Central memory CD4-positive, alpha-beta T cell (primary cell): ENCODE results near the gene MYO1E.

Experiments used
- DNase-seq: peaks from one replicate; pipeline ENCODE4 v3.0.0; 2022

MYO1E gene

DNA sequence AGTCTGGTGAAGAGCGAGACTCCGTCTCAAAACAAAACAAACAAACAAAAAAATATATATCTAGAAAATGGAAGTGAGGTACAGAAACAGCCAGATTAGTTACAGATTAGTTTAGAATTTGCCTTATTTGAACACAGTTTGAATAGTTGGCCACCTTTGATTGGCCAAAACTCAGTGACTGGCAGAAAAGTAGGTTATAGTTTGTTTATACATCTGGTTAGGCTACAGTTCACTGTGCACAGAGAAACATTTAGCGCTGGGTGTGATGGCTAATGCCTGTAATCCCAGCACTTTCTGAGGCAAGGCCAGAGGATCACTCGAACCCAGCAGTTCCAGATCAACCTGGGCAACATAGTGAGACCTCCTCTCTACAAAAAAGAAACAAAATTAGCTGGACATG is 114.4 kb downstream of the MYO1E start:
- no peak for DNase-seq

DNA sequence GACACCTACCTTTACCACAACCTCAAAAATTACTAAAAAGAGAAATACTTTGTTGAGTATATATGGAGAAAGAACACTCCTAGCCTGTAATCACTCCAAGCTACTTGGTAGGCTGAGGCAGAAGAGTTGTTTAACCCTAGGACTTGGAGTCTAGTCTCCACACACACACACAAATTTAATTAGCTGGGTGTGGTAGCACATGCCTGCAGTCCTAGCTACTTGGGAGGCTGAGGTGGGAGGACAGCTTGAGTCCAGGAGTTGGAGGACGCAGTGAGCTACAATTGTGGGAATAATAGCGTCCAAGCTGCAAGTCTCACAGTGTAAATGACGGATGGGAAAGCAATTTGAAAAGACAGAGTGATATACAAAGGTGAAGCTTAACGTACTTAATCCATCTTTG is 115.5 kb downstream of the MYO1E start:
- no peak for DNase-seq

GRCh38 chr15:59256482-59256881 is 116.2 kb downstream of the MYO1E start:
- DNase-seq, result no peak

DNA sequence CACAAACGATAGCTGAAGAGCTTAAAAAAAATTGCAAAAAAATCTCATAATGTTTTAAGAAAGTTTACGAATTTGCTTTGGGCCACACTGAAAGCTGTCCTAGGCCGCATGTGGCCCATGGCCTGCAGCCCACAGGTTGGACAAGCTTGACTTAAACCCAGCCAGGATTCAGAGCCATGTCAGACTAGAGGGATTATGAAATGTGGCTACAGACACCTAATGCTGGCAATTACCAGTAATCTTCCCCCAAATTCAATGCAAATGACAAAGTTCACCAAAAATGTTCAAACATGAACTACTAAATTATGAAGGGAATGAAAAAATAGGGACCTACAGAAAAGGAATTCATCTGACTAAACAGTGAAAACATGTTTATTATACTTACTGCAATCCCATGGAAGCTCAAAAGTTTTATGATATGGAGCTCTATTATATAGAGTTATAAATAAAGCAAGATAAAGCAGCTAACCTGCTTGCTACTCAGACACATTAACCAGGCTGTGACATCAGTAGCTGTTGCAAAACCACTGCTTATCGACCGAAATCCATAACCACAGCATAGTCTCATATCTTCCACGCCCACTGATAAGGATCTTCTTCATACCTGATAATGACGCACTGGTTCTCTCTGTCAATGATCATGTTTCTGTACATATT is 116.9 kb downstream of the MYO1E start:
- peak; percentile 53 for DNase-seq

DNA sequence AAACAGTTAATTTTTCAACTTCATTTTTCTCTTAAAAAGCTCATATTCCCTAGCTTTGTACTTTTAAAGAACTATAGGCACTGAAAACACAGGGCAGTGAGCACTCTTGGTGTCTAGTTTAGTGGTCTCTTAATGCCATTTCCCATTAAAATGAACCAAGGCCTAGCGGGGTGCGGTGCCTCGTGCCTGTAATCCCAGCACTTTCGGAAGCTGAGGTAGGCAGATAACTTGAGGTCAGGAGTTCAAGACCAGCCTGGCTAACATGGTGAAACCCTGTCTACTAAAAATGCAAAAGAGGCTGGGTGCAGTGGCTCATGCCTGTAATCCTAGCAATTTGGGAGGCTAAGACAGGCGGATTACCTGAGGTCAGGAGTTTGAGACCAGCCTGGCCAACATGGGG is 120.5 kb downstream of the MYO1E start:
- DNase-seq, result no peak

- no peak for DNase-seq
These were observed 121.4 kb downstream of the MYO1E start for GRCh38 chr15:59251001-59251845.

- DNase-seq, result no peak
These were observed 122.4 kb downstream of the MYO1E start for GRCh38 chr15:59250249-59250648.

- DNase-seq, result no peak
These were observed 122.9 kb downstream of the MYO1E start for GRCh38 chr15:59249816-59250215.

DNA sequence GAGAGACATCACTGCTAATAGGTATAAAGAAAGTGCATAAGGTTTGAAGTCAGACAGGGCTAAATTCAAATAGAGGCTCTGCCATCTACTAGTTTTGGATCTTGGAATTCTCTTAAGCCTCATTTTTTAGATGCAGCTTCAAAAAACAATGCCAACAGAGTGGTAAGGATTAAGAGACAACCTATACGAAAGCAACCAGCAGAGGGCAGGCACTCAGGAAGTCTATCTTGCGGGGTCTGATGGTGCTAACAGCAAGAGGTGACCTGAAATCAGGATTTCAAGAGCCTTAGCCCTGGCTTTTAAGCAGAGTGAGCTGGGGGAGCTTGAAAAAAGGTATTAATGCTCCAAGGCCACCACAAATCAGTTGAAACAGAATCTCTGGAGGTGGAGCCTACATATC is 125.3 kb downstream of the MYO1E start:
- DNase-seq, result peak; percentile 9

DNA sequence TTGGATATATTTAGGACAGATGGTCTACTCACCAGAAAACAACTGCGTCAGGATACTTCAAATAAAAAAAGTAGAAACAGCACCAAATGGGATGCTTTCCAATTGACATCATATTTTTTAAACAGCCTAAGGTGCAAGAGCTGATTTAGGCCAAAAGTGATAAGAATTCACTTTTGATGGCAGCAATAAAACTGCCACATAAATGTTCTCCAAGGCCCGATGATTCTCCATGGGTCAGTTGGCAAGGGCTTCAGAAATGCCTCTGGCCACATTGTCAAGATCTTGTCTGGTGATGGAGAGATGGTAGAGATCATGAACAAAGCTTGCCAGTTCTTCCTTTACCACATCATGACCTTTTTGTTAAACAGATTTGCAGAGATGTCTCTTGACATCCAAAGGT is 127.1 kb downstream of the MYO1E start:
- DNase-seq, result no peak

- no peak for DNase-seq
These were observed 128.3 kb downstream of the MYO1E start for GRCh38 chr15:59244337-59244736.

DNA sequence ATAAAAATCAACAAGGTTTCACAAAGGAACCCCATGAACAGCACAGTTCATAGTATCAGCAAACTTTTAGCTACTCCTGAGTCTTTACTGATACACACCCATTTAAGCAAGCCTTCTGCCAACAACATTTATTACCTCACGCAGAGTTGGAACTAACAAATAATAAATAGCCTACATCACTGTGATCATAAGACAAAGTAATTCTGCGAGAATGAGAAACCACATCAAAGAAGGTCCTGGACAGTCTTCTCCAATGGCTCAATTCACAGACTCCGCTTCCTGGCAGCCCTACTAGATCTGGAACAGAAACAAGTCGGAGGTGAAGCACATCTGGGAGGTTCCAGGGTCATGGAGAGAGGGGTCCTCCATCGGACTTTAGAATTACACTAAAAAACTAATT is 129.0 kb downstream of the MYO1E start:
- no peak for DNase-seq

DNA sequence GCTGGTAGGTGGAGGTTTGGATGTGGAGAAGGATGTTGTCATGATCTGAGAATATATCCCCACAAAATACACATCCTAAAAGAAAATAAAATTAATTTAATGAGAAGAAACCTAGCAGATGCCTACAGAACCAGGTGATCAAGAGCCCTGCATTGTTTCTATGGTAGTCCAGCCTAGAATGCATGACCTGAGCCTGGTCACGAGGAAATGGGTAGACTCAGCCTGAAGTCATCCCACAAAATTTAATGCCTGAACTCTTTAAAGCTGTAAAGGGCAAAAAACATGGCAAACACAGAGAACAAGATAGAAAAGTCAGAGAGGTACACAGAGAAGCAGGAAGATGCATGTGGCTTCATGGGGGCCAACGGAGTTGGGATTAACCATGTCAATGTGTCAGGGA is 130.0 kb downstream of the MYO1E start:
- DNase-seq, result no peak

DNA sequence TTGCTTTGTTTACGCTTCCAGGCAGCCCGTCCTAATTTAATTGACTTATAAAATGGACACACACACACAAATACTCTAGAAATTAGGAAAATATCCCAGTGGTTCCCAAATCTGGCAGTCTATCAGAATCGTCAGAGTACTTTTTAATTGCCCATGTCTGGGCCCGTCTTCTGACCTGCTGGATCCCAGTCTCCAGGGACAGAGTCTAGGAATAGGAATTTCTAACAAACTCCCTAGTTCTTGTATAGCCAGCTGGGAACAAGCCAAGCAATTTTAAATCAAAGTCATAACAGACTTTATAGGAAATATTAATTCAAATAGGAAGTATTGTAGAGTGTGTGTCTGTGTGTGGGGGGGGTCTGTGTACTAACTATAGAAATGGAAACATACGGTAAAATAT is 132.6 kb downstream of the MYO1E start:
- DNase-seq, result no peak

- no peak for DNase-seq
These were observed 134.7 kb downstream of the MYO1E start for GRCh38 chr15:59237924-59238331.

DNA sequence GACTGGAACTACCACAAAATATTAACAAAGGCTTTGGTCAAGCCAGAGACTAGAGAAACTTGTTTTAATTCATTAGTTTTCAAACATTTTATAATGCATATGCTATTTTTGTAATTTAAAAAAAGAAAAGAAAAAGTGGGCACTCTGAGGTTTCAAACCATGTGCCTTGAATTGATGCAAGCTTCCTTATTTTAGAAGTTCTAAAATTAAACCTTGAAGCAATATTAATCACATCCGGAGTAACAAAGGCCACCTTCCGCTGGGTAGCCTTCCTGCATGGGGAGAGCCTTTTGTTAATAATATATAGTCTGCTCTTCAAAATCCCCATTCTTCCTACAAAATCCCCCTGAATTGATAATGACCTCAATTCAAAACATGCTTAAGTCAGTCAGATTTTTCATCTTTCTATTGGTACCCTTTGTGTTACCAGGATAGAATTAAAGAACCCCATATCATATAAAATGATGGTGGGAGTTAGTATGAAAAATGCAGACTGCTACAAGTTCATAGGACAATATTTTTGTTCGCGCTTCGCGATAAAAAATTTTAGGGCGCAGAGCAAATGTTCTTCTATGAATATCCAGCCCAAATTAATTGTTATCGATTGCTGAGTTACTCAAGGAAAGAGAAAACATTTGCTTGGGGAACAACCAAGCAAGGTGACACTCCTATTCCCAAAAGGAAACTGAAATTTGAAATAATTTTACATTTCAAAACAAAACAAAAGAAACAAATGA is 135.4 kb downstream of the MYO1E start:
- no peak for DNase-seq

- DNase-seq, result no peak
These were observed 136.3 kb downstream of the MYO1E start for GRCh38 chr15:59236394-59236793.

- no peak for DNase-seq
These were observed 140.2 kb downstream of the MYO1E start for GRCh38 chr15:59232476-59232875.

DNA sequence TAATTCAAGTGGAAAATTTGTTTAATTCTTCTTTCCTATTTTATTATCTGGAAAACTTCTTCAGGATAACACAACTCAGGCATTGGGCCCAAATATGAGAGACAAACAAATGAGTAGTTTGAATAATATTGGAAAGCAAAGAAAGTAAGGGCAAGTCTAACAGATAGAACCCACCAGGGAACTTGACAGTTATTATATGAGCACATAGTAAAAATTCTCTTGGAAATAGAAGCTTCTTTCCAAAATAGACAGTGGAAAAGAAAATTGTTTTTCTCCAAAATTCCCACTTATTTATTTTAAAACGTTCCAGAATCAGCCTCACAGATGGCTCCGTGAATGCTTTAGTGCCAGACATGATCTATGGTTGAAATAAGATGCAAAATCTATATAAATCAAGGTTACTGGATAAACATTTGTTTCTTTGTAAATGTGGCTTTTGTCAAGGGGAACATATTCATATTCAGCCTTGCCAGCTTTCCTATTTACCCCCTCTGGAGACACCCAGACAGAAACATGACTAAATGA is 142.1 kb downstream of the MYO1E start:
- DNase-seq, result no peak

GRCh38 chr15:59229453-59229852 is 143.2 kb downstream of the MYO1E start:
- DNase-seq, result no peak

GRCh38 chr15:59229015-59229414 is 143.7 kb downstream of the MYO1E start:
- DNase-seq, result no peak

DNA sequence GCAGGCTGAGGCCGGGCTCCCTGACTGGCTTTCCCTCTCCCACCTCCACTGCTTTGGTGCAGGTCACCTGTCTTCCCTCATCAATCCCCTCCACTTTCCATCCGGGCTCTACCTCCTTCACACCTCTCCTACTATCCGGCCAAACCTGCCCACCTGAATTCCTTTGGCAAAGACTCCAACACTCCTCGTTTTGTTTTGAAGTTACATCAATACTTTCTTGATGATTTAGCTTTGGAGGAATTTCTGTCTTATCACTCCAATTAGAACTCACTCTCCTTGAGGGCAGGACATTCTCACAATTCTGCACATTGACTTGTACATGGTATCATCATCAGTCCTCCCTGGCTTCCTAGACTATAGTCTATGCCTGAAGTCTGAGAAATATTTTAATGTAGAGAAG is 145.7 kb downstream of the MYO1E start:
- no peak for DNase-seq

DNA sequence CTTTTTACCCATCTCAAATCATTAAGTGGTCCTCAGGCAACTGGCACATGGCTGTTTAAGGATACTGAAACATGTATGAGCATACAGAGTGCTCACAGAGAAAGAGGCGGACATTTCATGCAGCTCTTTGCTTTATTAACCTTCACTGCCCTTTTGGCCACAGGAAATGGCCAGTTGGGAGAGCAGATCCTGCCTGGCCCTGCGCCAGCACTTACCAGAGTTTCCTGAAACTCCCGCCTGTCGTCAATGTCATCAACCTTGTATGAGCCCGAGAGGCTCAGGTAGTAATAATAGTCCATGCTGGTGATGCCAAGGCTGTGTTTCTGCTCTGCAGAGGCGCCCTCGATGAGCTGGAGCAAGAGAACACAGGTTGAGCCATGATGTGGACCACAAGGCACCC is 148.2 kb downstream of the MYO1E start:
- DNase-seq, result no peak

- no peak for DNase-seq
These were observed 148.9 kb downstream of the MYO1E start for GRCh38 chr15:59223736-59224135.
